Suprapubic skin (tissue), 4 donors: ENCODE data around the gene CITED1. TPM values are rescaled to one million over a fixed set of nuclear protein-coding genes. Genes with fewer than 3 reads are reported as not detected.

Source experiments
- DNase-seq, 2 donors: peaks; one replicate each; pipeline ENCODE4 v3.0.0-alpha.2; 2019; ENCODE audit warnings: low spot score in 2 of 2
- H3K27ac ChIP-seq: fragments of 200-600 bp; sonication (generic); one replicate; pipeline ENCODE4 v1.5.1; 2019
- H3K27me3 ChIP-seq: fragments of 200-600 bp; sonication (generic); one replicate; pipeline ENCODE4 v1.5.1; 2019
- H3K36me3 ChIP-seq: fragments of 200-600 bp; sonication (generic); one replicate; pipeline ENCODE4 v1.5.1; 2019
- H3K4me1 ChIP-seq: fragments of 200-600 bp; sonication (generic); one replicate; pipeline ENCODE4 v1.5.1; 2019
- H3K4me3 ChIP-seq: fragments of 200-600 bp; sonication (generic); one replicate; pipeline ENCODE4 v1.5.1; 2019; ENCODE audit warnings: mild to moderate bottlenecking
- H3K9me3 ChIP-seq: fragments of 200-600 bp; sonication (generic); one replicate; pipeline ENCODE4 v1.5.1; 2019
- EP300 ChIP-seq: sonication (generic); formaldehyde crosslinking; IDR thresholded peaks from one replicate; pipeline ENCODE4 v1.6.1; 2017; ENCODE audit warnings: antibody characterized with exemption
- POLR2A ChIP-seq, 2 donors: fragments of 450-650 bp; IDR thresholded peaks; one replicate each; pipeline ENCODE4 v1.6.1; 2017; ENCODE audit warnings: antibody characterized with exemption in 2 of 2, mild to moderate bottlenecking in 2 of 2, moderate library complexity in 2 of 2
- POLR2AphosphoS5 ChIP-seq, 3 donors: sonication (generic); formaldehyde crosslinking; IDR thresholded peaks; one replicate each; pipeline ENCODE4 v1.6.1; 2017; ENCODE audit warnings: antibody characterized with exemption in 3 of 3
- WGBS: methylation state at CpG from one replicate; pipeline ENCODE4 v1.1.5; 2018; 5-methylcytosine and 5-hydroxymethylcytosine counted together
- total RNA-seq, 4 donors: library from RNA; depleted of rRNA; stranded (reverse); fragments of >200 nt; gene quantifications; one replicate each; pipeline ENCODE4 v1.1.0, GENCODE V29; 2016
- TF ChIP-seq, protein P1 (sequence below), 2 donors: fragments of 200-600 bp in 1 of 2; fragments of 450-650 bp in 1 of 2; sonication (generic) in 1 of 2; IDR thresholded peaks; one replicate each; pipeline ENCODE4 v1.5.1; 2016 to 2019; ENCODE audit warnings: antibody characterized with exemption in 2 of 2, mild to moderate bottlenecking in 1 of 2, moderate library complexity in 1 of 2

Gene CITED1
- total RNA-seq, 4 donors from 2014 or later, result 0.76 to 3.0 TPM; not detected in 2

DNA sequence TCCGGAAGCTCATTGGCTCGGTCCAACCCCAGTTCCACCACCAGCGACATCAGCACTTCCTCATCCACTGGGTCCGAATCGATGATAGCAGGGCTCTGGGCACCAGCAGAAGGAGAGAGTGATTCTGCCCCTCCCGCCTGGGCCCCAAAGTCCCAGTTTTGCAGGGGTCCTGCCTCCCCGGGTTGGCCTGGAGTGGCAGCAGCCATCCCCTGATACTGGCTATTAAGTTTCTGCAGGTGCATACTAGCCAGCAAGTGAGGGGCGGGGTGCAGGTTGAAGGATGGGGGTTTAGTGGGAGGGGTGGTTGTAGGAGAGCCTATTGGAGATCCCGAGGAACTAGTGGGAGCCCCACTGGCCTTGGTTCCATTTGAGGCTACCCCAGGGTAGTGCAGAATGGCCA, 3.9 kb downstream of the CITED1 start:
- Histone ChIP-seq H3K9me3 (no peaks in the 10 kb centered on the region), H3K4me3 (no peak overlapping the region), H3K27ac (no peak overlapping the region), H3K4me1 (peaks cover 15% of the 10 kb centered on the region), H3K36me3 (no peaks in the 10 kb centered on the region), H3K27me3 (peaks cover 15% of the 10 kb centered on the region)
- WGBS, result 84% methylated on average over 7 of the region's 9 CpGs
- TF ChIP-seq, protein P1, sequence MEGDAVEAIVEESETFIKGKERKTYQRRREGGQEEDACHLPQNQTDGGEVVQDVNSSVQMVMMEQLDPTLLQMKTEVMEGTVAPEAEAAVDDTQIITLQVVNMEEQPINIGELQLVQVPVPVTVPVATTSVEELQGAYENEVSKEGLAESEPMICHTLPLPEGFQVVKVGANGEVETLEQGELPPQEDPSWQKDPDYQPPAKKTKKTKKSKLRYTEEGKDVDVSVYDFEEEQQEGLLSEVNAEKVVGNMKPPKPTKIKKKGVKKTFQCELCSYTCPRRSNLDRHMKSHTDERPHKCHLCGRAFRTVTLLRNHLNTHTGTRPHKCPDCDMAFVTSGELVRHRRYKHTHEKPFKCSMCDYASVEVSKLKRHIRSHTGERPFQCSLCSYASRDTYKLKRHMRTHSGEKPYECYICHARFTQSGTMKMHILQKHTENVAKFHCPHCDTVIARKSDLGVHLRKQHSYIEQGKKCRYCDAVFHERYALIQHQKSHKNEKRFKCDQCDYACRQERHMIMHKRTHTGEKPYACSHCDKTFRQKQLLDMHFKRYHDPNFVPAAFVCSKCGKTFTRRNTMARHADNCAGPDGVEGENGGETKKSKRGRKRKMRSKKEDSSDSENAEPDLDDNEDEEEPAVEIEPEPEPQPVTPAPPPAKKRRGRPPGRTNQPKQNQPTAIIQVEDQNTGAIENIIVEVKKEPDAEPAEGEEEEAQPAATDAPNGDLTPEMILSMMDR (IDR thresholded peaks at IDR 0.05), result no peak
- no peak for TF ChIP-seq POLR2AphosphoS5 (IDR thresholded peaks at IDR 0.05)
- no peak for TF ChIP-seq POLR2A (IDR thresholded peaks at IDR 0.05)
- TF ChIP-seq EP300, result no peak
- DNase-seq, result no peak

DNA sequence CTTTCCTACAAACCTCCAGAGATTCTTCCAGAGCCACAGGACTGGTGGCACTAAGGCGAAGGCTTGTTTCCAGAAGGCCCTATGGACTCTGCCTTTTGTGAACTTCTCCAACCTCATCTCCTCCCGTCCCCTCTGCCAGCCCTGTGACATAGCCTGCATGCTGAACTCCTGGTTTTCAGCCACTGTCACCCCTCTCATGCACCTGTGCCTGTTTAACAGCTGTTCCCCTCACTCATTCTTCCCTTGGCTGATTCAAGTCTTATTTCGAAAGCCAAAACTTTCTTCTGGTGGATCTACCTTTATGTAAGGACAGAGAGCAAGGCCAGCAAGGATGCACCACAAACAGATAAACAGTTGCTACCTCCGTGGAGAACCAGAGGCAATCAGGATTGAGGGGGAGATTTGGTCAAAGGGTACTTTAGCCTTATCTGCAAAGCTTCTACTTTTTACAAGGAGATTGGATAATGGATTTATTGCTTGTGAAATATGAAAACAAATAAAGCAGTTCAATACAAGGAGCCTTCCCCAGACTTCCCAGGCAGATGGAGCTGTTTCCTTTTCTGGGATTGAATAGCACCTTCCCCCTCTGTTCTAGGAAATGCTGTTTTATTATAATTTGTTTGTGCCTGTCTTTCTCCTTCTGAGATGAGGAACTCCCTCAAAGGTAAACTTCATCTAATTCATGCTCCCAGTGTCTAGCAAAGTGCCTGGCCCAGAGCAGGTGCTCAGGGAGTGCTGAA, 5.7 kb downstream of the CITED1 start:
- 70% methylated on average over 4 of the region's 4 CpGs for WGBS
- TF ChIP-seq EP300, result no peak
- Histone ChIP-seq H3K4me1 (peaks cover 4% of the 10 kb centered on the region), H3K27ac (no peak overlapping the region), H3K27me3 (peaks cover 3% of the 10 kb centered on the region), H3K9me3 (no peaks in the 10 kb centered on the region), H3K4me3 (no peak overlapping the region), H3K36me3 (no peaks in the 10 kb centered on the region)
- DNase-seq, result no peak

DNA sequence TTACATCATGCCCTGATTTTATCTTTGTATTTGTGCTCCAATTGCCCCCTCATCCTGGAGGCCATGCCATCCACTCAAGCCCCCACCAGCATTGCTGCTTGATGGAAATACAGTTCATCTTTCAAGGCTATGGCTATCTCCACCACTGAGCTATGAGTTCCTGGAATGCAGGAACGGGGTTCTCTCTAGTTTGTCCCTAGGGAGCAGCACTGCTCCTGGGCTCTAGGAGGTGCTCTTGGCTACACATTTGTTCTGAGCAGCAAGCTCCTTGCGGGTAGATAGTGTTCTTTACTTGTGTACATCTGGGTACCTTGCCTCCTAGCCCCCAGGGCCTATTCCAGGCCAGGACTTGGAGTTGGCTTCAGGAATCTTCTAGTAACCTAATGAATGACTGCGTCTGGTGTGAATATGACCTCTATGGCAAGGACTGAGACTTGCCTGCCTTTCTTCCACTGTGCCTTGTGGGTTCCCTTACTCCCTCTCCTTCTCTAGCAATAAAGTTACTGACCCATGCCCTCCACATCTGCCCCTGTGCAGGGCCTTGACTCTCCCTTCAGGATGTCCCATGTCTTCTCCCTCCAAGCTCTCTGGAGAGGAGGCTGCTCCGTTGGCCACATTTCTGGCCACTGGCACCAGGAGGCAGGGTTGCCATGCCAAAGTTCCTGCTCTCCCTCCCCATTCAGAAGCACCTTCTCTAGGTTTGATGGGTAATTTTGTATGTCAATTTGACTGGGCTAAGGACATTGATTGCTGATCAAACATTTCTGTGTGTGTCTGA, 7.6 kb downstream of the CITED1 start:
- 35% methylated on average over 4 of the region's 4 CpGs for WGBS
- H3K36me3 ChIP-seq, result no peaks in the 10 kb centered on the region
- TF ChIP-seq EP300 (no peak), POLR2AphosphoS5 (IDR thresholded peaks at IDR 0.05) (no peak), POLR2A (IDR thresholded peaks at IDR 0.05) (no peak)
- TF ChIP-seq, protein P1 (IDR thresholded peaks at IDR 0.05), result no peak
- H3K9me3 ChIP-seq, result no peaks in the 10 kb centered on the region
- H3K27ac ChIP-seq, result no peak overlapping the region
- no peaks in the 10 kb centered on the region for H3K4me1 ChIP-seq
- H3K4me3 ChIP-seq, result no peak overlapping the region
- no peaks in the 10 kb centered on the region for H3K27me3 ChIP-seq
- no peak for DNase-seq

DNA sequence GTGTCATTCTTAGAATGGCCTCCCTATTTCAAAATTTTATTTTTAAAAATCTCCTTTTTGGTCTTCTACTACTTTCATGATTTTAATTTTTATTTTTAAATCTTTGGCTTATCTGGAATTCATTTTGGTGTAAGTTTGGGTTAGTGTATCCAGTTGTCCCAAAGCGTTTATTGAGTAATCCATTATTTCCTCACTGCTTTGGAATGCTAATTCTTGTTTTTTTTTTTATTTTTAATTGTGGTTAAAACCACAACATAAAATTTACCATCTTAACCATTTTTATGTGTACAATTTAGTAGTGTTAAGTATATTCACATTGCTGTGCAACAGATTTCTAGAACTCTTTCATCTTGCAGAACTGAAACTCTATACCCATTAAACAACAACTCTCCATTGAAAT, 8.7 kb downstream of the CITED1 start:
- H3K4me3 ChIP-seq, result no peak overlapping the region
- no peaks in the 10 kb centered on the region for H3K36me3 ChIP-seq
- H3K27me3 ChIP-seq, result no peaks in the 10 kb centered on the region
- TF ChIP-seq, protein P1 (IDR thresholded peaks at IDR 0.05), result no peak
- TF ChIP-seq POLR2AphosphoS5 (IDR thresholded peaks at IDR 0.05), result no peak
- TF ChIP-seq EP300, result no peak
- TF ChIP-seq POLR2A (IDR thresholded peaks at IDR 0.05), result no peak
- 37% methylated on average over 1 of the region's 1 CpG for WGBS
- no peaks in the 10 kb centered on the region for H3K4me1 ChIP-seq
- no peak overlapping the region for H3K27ac ChIP-seq
- no peaks in the 10 kb centered on the region for H3K9me3 ChIP-seq
- DNase-seq, result no peak

DNA sequence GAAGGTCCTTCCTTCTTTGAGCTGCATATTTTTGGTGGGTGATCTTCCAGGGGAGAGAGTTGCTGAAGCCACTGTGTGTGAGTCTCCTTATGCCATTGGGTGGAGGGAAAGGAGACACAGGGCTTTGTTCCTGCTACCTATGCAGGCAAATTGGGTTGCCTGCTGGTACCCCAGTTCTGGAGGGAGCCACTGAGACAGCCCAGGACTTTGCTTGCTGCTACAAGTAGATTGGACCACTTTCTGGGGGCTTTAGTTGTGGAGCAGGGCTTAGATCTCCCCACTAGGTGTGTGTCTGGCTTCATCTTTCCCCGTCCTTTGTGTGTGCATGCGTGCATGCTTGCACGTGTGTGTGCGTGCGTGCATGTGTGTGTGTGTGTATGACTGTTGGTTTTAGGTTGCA, 10.0 kb downstream of the CITED1 start:
- Histone ChIP-seq H3K9me3 (no peaks in the 10 kb centered on the region), H3K27ac (no peak overlapping the region), H3K27me3 (no peaks in the 10 kb centered on the region), H3K4me3 (no peak overlapping the region), H3K4me1 (no peaks in the 10 kb centered on the region), H3K36me3 (no peaks in the 10 kb centered on the region)
- WGBS, result 79% methylated on average over 5 of the region's 5 CpGs
- DNase-seq, result no peak
- TF ChIP-seq EP300 (no peak), POLR2AphosphoS5 (IDR thresholded peaks at IDR 0.05) (no peak), POLR2A (IDR thresholded peaks at IDR 0.05) (no peak)
- TF ChIP-seq, protein P1 (IDR thresholded peaks at IDR 0.05), result no peak
